Hepatocyte (in vitro differentiated cells): ENCODE data around the gene TCF7L1. TPM values are rescaled to one million over a fixed set of nuclear protein-coding genes. Genes with fewer than 3 reads are reported as not detected.

ENCODE experiments used
- DNase-seq: peaks from one replicate; pipeline ENCODE4 v3.0.0-alpha.2; 2016; ENCODE audit warnings: low spot score
- H2AFZ ChIP-seq: fragments of 200-600 bp; sonication (generic); 2 replicates; pipeline ENCODE4 v1.6.0; 2016; ENCODE audit warnings: antibody characterized with exemption, mild to moderate bottlenecking
- H3K27ac ChIP-seq: fragments of 200-600 bp; sonication (generic); 2 replicates; pipeline ENCODE4 v1.5.1; 2016; ENCODE audit warnings: mild to moderate bottlenecking
- H3K27me3 ChIP-seq: fragments of 200-600 bp; sonication (generic); 2 replicates; pipeline ENCODE4 v1.6.1; 2016
- H3K36me3 ChIP-seq: fragments of 200-600 bp; sonication (generic); replicated peaks from 2 replicates; pipeline ENCODE4 v1.5.1; 2016; ENCODE audit warnings: low read depth; ENCODE audit not compliant: insufficient read depth
- H3K4me1 ChIP-seq: fragments of 200-600 bp; sonication (generic); 2 replicates; pipeline ENCODE4 v1.5.1; 2016; ENCODE audit warnings: mild to moderate bottlenecking, moderate library complexity; ENCODE audit not compliant: insufficient read depth
- H3K4me2 ChIP-seq: fragments of 200-600 bp; sonication (generic); 2 replicates; pipeline ENCODE4 v1.6.0; 2016
- H3K4me3 ChIP-seq: fragments of 200-600 bp; sonication (generic); 2 replicates; pipeline ENCODE4 v1.5.1; 2016; ENCODE audit warnings: mild to moderate bottlenecking
- H3K79me2 ChIP-seq: fragments of 200-600 bp; sonication (generic); 2 replicates; pipeline ENCODE4 v1.6.0; 2017; ENCODE audit warnings: mild to moderate bottlenecking
- H3K9me2 ChIP-seq: fragments of 200-600 bp; sonication (generic); replicated peaks from 2 replicates; pipeline ENCODE4 v1.6.0; 2017; ENCODE audit warnings: mild to moderate bottlenecking; ENCODE audit not compliant: insufficient read depth
- H3K9me3 ChIP-seq: fragments of 200-600 bp; sonication (generic); 2 replicates; pipeline ENCODE4 v1.5.1; 2016; ENCODE audit warnings: low read depth, mild to moderate bottlenecking
- H4K20me1 ChIP-seq: fragments of 200-600 bp; sonication (generic); 2 replicates; pipeline ENCODE4 v1.6.0; 2016; ENCODE audit warnings: mild to moderate bottlenecking; ENCODE audit not compliant: insufficient read depth, poor library complexity, severe bottlenecking
- EZH2 ChIP-seq: fragments of 200-600 bp; sonication (generic); IDR thresholded peaks from 2 replicates; pipeline ENCODE4 v1.6.1; 2016; ENCODE audit warnings: antibody characterized with exemption, mild to moderate bottlenecking, borderline replicate concordance
- EZH2phosphoT487 ChIP-seq: fragments of 200-600 bp; sonication (generic); IDR thresholded peaks from one replicate; pipeline ENCODE4 v1.6.1; 2018; ENCODE audit warnings: antibody characterized with exemption, mild to moderate bottlenecking, low read depth, moderate library complexity; ENCODE audit not compliant: unreplicated experiment, severe bottlenecking
- WGBS: methylation state at CpG from one replicate; pipeline ENCODE4 v1.1.6; 2016; ENCODE audit warnings: low lambda C conversion rate; ENCODE audit errors: missing lambda C conversion rate; 5-methylcytosine and 5-hydroxymethylcytosine counted together
- polyA plus RNA-seq: library from polyadenylated mRNA; unstranded; fragments of >200 nt; fragmentation: Nextera tagmentation; extraction: Ambion mirVana; gene quantifications from 2 replicates; pipeline ENCODE4 v1.2.1, GENCODE V29; 2016
- total RNA-seq: library from RNA; depleted of rRNA; stranded (reverse); fragments of >200 nt; gene quantifications from 2 replicates; pipeline ENCODE4 v1.2.3, GENCODE V29; 2014
- TF ChIP-seq, protein P1 (sequence below): fragments of 200-600 bp; sonication (generic); IDR thresholded peaks from 2 replicates; pipeline ENCODE4 v1.5.1; 2016; ENCODE audit warnings: antibody characterized with exemption, mild to moderate bottlenecking; ENCODE audit not compliant: poor library complexity

Gene TCF7L1
- total and polyA plus RNA-seq, 2 experiments from 2014 or later = 3.7 to 20.6 TPM

DNA sequence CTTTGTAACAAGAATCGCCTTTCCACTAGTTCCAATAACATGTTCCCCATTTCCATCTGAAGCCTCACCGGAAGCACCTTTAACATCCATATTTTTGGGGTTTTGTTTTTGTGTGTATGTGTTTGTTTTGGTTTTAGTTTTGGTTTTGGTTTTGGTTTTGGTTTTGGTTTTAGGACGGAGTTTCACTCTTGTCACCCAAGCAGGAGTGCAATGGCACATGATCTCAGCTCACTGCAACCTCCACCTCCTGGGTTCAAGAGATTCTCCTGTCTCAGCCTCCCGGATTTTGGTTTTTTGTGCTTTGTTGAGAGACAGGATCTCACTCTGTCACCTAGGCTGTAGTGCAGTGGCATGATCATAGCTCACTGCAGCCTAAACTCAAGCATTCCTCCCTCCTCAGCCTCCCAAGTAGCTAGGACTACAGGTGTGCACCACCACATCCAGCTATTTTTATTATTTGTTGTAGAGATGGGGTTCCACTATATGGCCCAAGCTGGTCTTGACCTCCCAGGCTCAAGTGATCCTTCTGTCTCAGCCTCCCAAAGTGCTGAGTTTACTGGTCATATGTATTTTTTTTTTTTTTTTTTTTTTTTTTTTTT lies 158.3 kb downstream of the TCF7L1 start:
- TF ChIP-seq EZH2phosphoT487 = no peak
- TF ChIP-seq, protein P1, sequence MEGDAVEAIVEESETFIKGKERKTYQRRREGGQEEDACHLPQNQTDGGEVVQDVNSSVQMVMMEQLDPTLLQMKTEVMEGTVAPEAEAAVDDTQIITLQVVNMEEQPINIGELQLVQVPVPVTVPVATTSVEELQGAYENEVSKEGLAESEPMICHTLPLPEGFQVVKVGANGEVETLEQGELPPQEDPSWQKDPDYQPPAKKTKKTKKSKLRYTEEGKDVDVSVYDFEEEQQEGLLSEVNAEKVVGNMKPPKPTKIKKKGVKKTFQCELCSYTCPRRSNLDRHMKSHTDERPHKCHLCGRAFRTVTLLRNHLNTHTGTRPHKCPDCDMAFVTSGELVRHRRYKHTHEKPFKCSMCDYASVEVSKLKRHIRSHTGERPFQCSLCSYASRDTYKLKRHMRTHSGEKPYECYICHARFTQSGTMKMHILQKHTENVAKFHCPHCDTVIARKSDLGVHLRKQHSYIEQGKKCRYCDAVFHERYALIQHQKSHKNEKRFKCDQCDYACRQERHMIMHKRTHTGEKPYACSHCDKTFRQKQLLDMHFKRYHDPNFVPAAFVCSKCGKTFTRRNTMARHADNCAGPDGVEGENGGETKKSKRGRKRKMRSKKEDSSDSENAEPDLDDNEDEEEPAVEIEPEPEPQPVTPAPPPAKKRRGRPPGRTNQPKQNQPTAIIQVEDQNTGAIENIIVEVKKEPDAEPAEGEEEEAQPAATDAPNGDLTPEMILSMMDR = no peak
- TF ChIP-seq EZH2 = no peak
- no peak overlapping the region for H3K4me3 ChIP-seq
- H3K4me2 ChIP-seq = no peak overlapping the region
- DNase-seq = no peak
- no peaks in the 10 kb centered on the region for H3K27me3 ChIP-seq
- H3K9me3 ChIP-seq = no peaks in the 10 kb centered on the region
- H3K79me2 ChIP-seq = peaks cover 2% of the 10 kb centered on the region
- H3K27ac ChIP-seq = no peak overlapping the region
- H2AFZ ChIP-seq = no peak overlapping the region
- H3K36me3 ChIP-seq = no peaks in the 10 kb centered on the region
- no peaks in the 10 kb centered on the region for H4K20me1 ChIP-seq
- H3K4me1 ChIP-seq = peaks cover 6% of the 10 kb centered on the region
- 96% methylated on average over 4 of the region's 4 CpGs for WGBS
- no peaks in the 10 kb centered on the region for H3K9me2 ChIP-seq

- H3K9me2 ChIP-seq = no peaks in the 10 kb centered on the region
- H3K4me2 ChIP-seq = no peak overlapping the region
- H3K27me3 ChIP-seq = no peaks in the 10 kb centered on the region
- H3K36me3 ChIP-seq = no peaks in the 10 kb centered on the region
- no peaks in the 10 kb centered on the region for H3K9me3 ChIP-seq
- 93% methylated on average over 6 of the region's 6 CpGs for WGBS
- H3K79me2 ChIP-seq = no peaks in the 10 kb centered on the region
- no peaks in the 10 kb centered on the region for H4K20me1 ChIP-seq
- TF ChIP-seq EZH2phosphoT487 = no peak
- TF ChIP-seq, protein P1 = no peak
- TF ChIP-seq EZH2 = no peak
- no peak overlapping the region for H3K4me3 ChIP-seq
- no peak overlapping the region for H3K27ac ChIP-seq
- no peaks in the 10 kb centered on the region for H3K4me1 ChIP-seq
- no peak overlapping the region for H2AFZ ChIP-seq
- DNase-seq = no peak
These were observed 168.9 kb downstream of the TCF7L1 start for GRCh38 chr2:85302121-85302520.

- no peak for DNase-seq
- no peaks in the 10 kb centered on the region for H3K36me3 ChIP-seq
- TF ChIP-seq, protein P1 = no peak
- no peak for TF ChIP-seq EZH2phosphoT487
- no peak for TF ChIP-seq EZH2
- H3K9me2 ChIP-seq = no peaks in the 10 kb centered on the region
- H3K27ac ChIP-seq = no peak overlapping the region
- H3K9me3 ChIP-seq = no peaks in the 10 kb centered on the region
- no peaks in the 10 kb centered on the region for H3K4me1 ChIP-seq
- H2AFZ ChIP-seq = no peak overlapping the region
- WGBS = 96% methylated on average over 25 of the region's 28 CpGs
- H3K27me3 ChIP-seq = no peaks in the 10 kb centered on the region
- no peaks in the 10 kb centered on the region for H4K20me1 ChIP-seq
- H3K79me2 ChIP-seq = no peaks in the 10 kb centered on the region
- H3K4me2 ChIP-seq = no peak overlapping the region
- H3K4me3 ChIP-seq = no peak overlapping the region
These were observed 170.8 kb downstream of the TCF7L1 start for GRCh38 chr2:85303780-85304531.
